HG03280 (cell line): ENCODE measurements around the gene UBAP2.
A peak's percentile ranks its signal among the peaks of the same experiment; 100 is the strongest.
"Not testable (repeated sequence)": the region's sequence is repeated elsewhere in the genome, so short reads cannot be mapped to it uniquely, and the experiment has no call there.

Experiments
- ATAC-seq: cut with Tn5 transposase; IDR thresholded peaks from one replicate; pipeline ENCODE4 v1.9.1; 2021; ENCODE audit warnings: mild to moderate bottlenecking, moderate library complexity; ENCODE audit not compliant: unreplicated experiment

Gene UBAP2

DNA sequence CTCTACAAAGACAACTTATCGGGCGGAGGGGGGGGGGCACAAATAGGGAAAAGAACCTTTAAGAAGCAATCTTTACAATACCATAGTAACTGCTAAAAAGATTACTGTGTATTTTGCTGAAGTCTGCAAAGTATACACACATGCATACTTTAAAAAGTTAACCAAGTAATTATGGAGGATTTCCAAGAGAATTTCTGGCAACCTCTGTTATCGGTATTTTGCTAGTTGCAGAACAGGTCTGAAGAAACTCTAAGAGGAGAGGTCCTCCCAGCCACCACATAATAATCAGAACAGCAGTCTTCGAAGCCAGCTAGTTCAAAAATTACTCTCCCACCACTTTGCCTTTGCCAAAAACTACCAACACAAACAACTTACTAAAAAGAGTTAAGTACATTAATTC lies 56.1 kb downstream of the UBAP2 start:
- ATAC-seq, result no peak

DNA sequence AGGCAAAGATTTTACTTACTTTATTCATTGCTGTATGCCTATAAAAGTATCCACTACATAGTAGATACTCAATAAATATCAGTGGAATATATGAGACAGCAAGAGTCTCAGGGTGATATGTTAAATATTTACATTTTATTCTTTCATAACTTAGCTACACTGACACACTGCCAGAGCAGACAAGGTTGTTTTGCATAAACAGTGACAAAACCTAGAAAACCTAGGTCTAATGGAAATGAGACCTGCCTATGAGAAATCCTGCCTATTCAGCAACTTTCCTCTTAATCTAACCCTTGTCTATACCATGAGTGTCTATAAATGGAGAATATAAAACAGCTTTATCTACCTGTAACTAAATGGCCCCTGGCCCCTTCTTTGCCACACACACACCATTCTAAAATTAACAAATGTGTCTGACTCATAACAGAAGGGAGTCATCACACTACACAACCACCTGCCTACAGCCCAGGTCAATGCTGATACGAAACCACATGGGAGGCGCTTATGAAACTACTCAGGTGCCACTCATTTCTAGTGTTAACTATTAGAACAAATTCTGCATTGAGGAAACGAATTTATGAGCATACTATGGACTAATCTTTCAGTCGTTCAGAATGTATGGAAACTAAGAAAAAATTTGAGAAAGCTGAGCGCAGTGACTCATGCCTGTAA lies 60.3 kb downstream of the UBAP2 start:
- peak; percentile 98 for ATAC-seq

GRCh38 chr9:33976414-33976813 lies 72.3 kb downstream of the UBAP2 start:
- ATAC-seq, result no peak

DNA sequence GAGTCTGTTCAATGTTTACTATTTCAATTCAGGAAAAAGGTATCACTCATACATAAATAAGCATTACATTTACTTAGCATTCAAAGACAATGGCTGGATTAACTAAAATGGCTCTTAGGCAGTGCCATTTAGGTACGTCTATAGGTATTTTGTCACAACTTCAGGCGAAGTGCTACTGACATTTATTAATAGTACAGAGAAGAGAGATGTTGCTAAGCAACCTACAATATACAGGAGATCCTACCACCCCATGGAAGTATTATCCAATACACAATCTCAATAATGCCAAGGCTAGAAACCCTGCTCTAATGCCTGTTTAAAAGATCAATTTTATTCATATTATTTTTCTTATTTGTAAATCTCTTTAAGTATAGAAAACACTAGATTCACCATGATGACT lies 76.0 kb downstream of the UBAP2 start:
- ATAC-seq, result no peak

DNA sequence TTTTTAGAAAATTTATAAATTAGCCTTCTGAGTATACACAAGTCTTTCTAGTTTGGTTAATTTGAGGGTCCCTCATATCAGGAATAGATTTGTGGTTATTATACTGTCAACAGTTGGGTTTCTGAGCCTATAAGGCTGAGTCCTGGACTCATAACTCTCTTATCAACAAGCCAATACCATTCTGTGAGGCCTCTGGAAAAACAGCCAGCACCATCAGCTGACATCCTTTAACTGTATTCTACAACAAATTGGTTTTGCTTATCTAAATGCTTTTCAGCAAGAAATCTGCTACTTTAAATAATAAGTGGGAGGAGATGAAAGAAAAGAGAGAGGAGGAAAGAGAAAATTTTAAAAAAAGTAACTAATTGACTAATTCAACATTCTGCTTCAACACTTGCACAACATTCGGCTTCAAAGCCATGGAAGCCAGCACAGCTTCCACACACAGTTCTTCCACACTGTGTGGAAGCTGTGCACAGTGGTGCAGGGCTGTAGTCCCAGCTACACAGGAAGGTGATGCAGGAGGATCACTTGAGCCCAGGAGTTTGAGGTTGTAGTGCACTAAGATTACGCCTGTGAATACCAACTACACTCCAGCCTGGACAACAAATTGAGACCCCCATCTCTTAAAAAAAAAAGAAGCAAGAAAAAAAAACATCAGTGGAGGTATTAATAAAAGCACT lies 84.5 kb downstream of the UBAP2 start:
- ATAC-seq, result no peak

GRCh38 chr9:33962468-33962867 lies 86.2 kb downstream of the UBAP2 start:
- ATAC-seq, result not testable (repeated sequence)

DNA sequence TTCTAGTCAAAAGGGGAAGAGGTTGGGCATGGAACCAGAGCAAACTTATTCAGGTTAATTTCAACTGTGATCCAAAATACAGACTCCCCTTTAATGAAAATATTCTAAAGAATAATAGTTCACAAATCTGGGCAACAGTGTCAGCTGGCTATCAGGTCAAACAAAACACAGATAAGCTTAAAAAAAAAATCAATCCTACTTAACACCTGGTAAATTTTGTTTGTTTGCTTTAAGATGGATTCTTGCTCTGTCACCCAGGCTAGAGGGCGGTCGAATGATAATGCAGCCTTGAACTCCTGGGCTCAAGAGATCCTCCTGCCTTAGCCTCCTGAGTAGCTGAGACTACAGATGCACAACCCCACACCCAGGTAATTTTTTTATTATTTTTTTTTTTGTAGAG lies 89.0 kb downstream of the UBAP2 start:
- no peak for ATAC-seq

- ATAC-seq, result no peak
Observed at GRCh38 chr9:33956544-33956943, 92.1 kb downstream of the UBAP2 start.

GRCh38 chr9:33952066-33952465 lies 96.6 kb downstream of the UBAP2 start:
- no peak for ATAC-seq

DNA sequence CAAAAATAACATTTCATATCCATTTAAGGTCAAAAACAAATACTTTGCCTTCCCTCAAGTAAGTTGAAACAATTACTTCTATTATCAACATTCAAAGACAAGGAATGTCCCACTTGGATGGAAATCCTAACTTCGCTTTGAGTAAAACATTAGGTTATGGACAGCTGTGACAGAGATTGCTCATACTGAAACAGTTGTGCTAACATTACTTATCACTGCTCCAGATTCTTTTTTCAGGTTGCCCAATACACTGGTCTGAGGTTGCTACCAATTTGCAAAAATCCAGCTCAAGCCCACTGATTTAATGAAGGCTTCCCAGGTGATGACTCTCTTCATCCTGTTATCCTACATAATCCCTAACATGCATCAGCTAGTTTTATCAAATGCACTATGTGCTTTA lies 98.3 kb downstream of the UBAP2 start:
- ATAC-seq, result no peak

DNA sequence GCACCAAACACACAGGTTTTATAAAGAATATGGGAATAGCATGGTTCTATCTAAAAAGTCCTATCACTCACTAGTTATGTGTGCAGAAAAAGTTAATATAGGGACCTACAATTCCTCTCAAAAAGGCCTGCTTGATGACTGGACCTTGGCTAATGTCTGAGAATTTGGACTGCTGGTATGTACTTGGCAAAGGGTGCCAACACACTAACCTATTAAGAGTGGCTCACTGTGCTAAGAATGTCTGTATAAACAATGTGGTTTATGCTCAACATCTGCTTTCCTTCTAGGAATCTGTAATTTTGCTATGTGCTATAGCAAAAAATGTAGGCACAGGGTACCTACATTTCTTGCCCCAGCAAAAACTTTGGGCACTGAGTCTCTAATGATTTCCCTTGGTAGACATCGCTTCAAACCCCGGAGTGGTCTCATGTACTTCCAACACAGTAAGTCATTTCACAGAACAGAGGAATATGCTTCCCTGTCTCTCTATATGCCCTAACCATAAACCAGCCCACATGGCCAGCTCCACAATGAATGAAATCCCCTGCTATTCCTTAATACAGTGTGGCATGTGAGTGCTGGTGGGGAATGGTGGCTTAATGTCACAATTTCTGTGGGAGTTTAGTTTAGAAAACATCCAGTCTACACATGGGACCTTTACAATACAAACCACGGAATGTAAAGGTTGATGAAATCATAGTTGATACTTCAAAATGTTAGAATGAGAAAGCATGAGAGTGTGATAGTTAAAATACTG lies 101.7 kb downstream of the UBAP2 start:
- no peak for ATAC-seq

- no peak for ATAC-seq
Observed at GRCh38 chr9:33943389-33943788, 105.3 kb downstream of the UBAP2 start.

DNA sequence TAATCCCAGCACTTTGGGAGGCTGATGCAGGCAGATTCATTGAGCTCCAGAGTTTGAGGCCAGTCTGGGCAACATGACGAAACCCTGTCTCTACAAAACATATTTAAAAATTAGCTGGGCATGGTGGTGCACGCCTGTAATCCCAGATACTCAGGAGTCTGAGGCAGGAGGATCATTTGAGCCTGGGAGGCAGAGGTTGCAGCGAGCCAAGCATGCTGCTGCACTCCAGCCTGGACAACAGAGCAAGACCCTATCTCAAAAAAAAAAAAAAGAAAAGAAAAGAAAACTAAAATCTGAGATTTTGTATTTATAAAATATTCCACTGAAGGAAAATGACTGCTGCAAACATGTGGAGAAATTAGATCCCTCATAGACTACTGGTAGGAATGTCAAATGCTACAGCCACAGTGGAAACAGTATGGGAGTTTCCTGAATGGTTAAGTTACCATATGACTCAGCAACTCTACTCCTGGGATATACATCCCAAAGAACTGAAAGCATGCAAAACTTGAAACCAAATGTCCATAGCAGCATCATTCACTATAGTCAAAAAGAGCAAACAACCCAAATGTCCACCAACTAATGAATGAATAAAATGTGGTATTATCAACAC lies 106.1 kb downstream of the UBAP2 start:
- ATAC-seq, result no peak

DNA sequence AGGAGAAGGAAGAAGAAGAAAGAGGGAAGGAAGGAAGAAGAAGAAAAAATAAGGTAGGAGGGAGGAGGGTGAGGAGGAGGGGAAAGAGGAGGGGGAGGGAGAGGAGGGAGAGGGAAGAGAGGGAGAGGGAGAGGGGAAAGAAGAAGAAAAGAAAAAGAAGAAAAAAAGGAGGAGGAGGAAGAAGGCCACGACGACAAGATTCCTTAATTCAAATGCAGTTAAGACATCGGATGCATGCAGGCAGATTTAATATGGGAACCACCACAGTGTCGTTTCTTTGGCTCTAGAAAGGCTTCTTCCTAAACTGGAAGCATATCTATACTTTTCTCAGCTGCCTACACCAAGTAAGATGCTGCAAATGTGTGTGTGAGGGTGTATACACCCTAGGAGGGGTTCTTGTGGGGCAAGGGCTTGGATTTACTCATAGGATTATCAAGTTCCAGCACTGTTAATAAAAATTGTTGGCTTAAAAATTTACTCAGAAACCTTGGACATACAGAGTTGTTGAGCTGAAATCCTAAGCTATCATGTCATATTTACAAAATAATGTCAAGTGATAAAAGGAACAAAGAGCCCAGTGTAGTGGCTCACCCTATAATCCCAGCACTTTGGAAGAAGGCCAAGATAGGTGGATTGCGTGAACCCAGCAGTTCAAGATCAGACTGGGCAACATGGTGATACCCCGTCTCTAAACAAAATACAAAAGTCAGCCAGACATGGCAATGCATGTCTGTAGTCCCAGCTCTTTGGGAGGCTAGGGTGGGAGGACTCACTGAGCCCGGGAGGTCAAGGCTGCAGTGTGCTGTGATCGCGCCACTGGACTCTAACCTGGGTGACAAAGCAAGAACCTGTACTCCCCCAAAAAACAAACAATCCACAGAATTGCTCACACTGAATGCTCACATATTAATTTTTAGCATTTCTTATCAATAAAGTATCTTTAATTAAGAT lies 108.5 kb downstream of the UBAP2 start:
- ATAC-seq, result no peak

GRCh38 chr9:33934188-33934878 lies 114.4 kb downstream of the UBAP2 start:
- no peak for ATAC-seq

- ATAC-seq, result no peak
Observed at GRCh38 chr9:33932078-33932807, 116.4 kb downstream of the UBAP2 start.

GRCh38 chr9:33931326-33931725 lies 117.4 kb downstream of the UBAP2 start:
- ATAC-seq, result no peak

GRCh38 chr9:33927694-33928093 lies 121.0 kb downstream of the UBAP2 start:
- no peak for ATAC-seq
